ENCODE data around the gene MUL1.
"Not testable (repeated sequence)": the region's sequence is repeated elsewhere in the genome, so short reads cannot be mapped to it uniquely, and the experiment has no call there.

The MUL1 gene

GRCh38 chr1:20507564-20508410 lies at the start of gene MUL1:
Gene MUL1, minus strand, starts transcription at chr1:20508151. Its CDS starts 127 bp downstream, at chr1:20508024.
- peak; percentile 86 to 88 (median 87) for DNase-seq (ENCODE audit: low read depth in 3 of 3)

GRCh38 chr1:20555758-20556120 lies 47.8 kb upstream of the MUL1 start:
- DNase-seq (ENCODE audit: low read depth in 3 of 3) = no peak

GRCh38 chr1:20555025-20555757 lies 47.2 kb upstream of the MUL1 start:
- DNase-seq (ENCODE audit: low read depth in 3 of 3) = no peak

- DNase-seq (ENCODE audit: low read depth in 3 of 3) = no peak
Observed at GRCh38 chr1:20552728-20553445, 44.9 kb upstream of the MUL1 start.

- no peak for DNase-seq (ENCODE audit: low read depth in 3 of 3)
Observed at GRCh38 chr1:20551945-20552727, 44.2 kb upstream of the MUL1 start, which contains the start of gene FAM43B. Gene FAM43B, plus strand, starts transcription at chr1:20552573. Its CDS starts 401 bp downstream, at chr1:20552974.

GRCh38 chr1:20551161-20551560 lies 43.2 kb upstream of the MUL1 start:
- DNase-seq (ENCODE audit: low read depth in 3 of 3) = no peak

- no peak for DNase-seq (ENCODE audit: low read depth in 3 of 3)
Observed at GRCh38 chr1:20546637-20547036, 38.7 kb upstream of the MUL1 start.

- no peak for DNase-seq (ENCODE audit: low read depth in 3 of 3)
Observed at GRCh38 chr1:20540281-20540680, 32.3 kb upstream of the MUL1 start.

- no peak for DNase-seq (ENCODE audit: low read depth in 3 of 3)
Observed at GRCh38 chr1:20538760-20539551, 31.0 kb upstream of the MUL1 start.

- DNase-seq (ENCODE audit: low read depth in 3 of 3) = no peak
Observed at GRCh38 chr1:20538227-20538626, 30.3 kb upstream of the MUL1 start.

GRCh38 chr1:20534659-20535417 lies 26.9 kb upstream of the MUL1 start:
- no peak for DNase-seq (ENCODE audit: low read depth in 3 of 3)

GRCh38 chr1:20533635-20534034 lies 25.7 kb upstream of the MUL1 start:
- DNase-seq (ENCODE audit: low read depth in 3 of 3) = no peak

GRCh38 chr1:20530901-20531300 lies 22.9 kb upstream of the MUL1 start:
- no peak for DNase-seq (ENCODE audit: low read depth in 3 of 3)

- DNase-seq (ENCODE audit: low read depth in 3 of 3) = no peak
Observed at GRCh38 chr1:20530306-20530705, 22.4 kb upstream of the MUL1 start.

- DNase-seq (ENCODE audit: low read depth in 3 of 3) = no peak
Observed at GRCh38 chr1:20528221-20528620, 20.3 kb upstream of the MUL1 start.

- DNase-seq (ENCODE audit: low read depth in 3 of 3) = no peak
Observed at GRCh38 chr1:20526267-20526666, 18.3 kb upstream of the MUL1 start.

GRCh38 chr1:20521960-20522861 lies 14.3 kb upstream of the MUL1 start:
- peak; percentile 26 to 47 (median 34) for DNase-seq (ENCODE audit: low read depth in 3 of 3)

- DNase-seq (ENCODE audit: low read depth in 3 of 3) = not testable (repeated sequence)
Observed at GRCh38 chr1:20519609-20520262, 11.8 kb upstream of the MUL1 start.

Data from stimulated activated CD4-positive, alpha-beta T cell treated with anti-CD3 and anti-CD28 coated beads, TNF-alpha, amount 100 ng/mL, for 4 hours (primary cell).